Activated naive CD8-positive, alpha-beta T cell treated with anti-CD3 and anti-CD28 coated beads, Interleukin-2, amount 10 ng/mL, durations not matched to agents 7 days and 5 days (primary cell): ENCODE measurements around the gene TSR3. TPM values are rescaled to one million over a fixed set of nuclear protein-coding genes. Genes with fewer than 3 reads are reported as not detected.

Experiments used
- ATAC-seq: fragments of 150-1000 bp; cut with Tn5 transposase; one replicate; pipeline ENCODE4 v1.10.0; 2021; ENCODE audit warnings: low read depth, moderate library complexity
- POLR2A ChIA-PET: fragments of 350-600 bp; sonication (Branson Sonifier 250); formaldehyde crosslinking; loops from one replicate; lab custom pipeline; 2021; ENCODE audit warnings: antibody characterized with exemption; lab: Charles Lee
- DNase-seq: peaks from one replicate; pipeline ENCODE4 v3.0.0; 2021
- H3K27ac Mint-ChIP-seq: one replicate; pipeline ENCODE4 v1.8.0; 2022; ENCODE audit warnings: mild to moderate bottlenecking, mixed read lengths
- H3K27me3 Mint-ChIP-seq: one replicate; pipeline ENCODE4 v1.8.0; 2022; ENCODE audit warnings: mild to moderate bottlenecking, moderate library complexity, mixed read lengths
- H3K36me3 Mint-ChIP-seq: one replicate; pipeline ENCODE4 v1.8.0; 2021; ENCODE audit warnings: mild to moderate bottlenecking, mixed read lengths
- H3K4me1 Mint-ChIP-seq: one replicate; pipeline ENCODE4 v1.8.0; 2021; ENCODE audit warnings: mixed read lengths
- H3K4me3 Mint-ChIP-seq: one replicate; pipeline ENCODE4 v1.8.0; 2022; ENCODE audit warnings: mild to moderate bottlenecking, moderate library complexity, mixed read lengths
- H3K9me3 Mint-ChIP-seq: one replicate; pipeline ENCODE4 v1.8.0; 2021; ENCODE audit warnings: mixed read lengths
- total RNA-seq, 2 experiments: library from RNA; stranded (reverse); gene quantifications; one replicate each; pipeline ENCODE4 v1.2.3, GENCODE V29; 2021

The TSR3 gene
- total RNA-seq, 2 experiments from 2014 or later, result 43.8 to 44.2 TPM

GRCh38 chr16:1372292-1372950 is 20.7 kb upstream of the TSR3 start:
- Mint-ChIP-seq H3K4me3 (no peak overlapping the region), H3K27ac (no peak overlapping the region), H3K4me1 (no peaks in the 10 kb centered on the region), H3K36me3 (no peaks in the 10 kb centered on the region), H3K9me3 (no peaks in the 10 kb centered on the region), H3K27me3 (no peaks in the 10 kb centered on the region)
- POLR2A ChIA-PET, result no interaction called here
- ATAC-seq (no peak), DNase-seq (no peak)

DNA sequence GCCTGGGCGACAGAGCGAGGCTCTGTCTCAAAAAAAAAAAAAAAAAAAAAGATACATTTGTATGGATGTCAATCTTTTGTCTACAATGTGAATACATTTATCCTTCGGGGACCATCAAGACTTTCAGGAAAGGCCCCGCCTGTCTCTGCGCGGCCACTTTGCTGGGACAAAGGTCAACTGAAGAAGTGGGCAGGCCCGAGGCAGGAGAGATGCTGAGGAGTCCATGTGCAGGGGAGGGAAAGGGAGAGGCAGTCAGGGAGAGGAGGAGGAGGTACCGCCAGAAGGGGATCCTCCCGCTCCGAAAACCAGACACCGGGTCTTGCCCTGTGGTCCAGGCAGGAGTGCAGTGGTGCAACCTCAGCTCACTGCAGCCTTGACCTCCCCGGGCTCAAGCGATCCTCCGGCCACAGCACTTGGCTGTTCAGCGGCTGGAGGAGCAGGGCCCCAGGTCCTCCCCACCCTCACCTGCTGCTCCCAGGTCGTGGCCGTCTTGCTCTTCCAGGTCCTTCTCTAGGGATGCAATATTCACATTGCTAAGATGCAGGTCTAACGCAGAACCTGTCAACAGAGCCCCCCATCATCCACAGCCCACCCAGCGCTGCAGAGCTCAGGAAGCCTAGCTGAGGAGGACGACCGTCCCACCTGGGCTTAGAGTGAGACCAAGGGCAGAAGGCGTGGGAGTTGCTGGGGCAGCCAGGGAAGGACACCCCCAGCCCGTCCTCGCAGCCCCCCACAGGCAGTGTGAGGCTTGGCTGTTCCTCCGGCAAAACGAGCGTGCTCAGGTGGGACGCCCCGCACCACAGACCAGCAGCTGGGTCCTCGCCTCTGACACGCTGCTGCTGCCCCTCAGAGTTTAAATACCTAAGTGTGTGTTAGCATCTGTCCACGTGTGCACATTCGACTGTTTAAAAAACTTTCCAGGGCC is 19.6 kb upstream of the TSR3 start:
- Mint-ChIP-seq H3K9me3 (no peaks in the 10 kb centered on the region), H3K36me3 (no peaks in the 10 kb centered on the region), H3K4me3 (no peak overlapping the region), H3K27ac (no peak overlapping the region), H3K4me1 (no peaks in the 10 kb centered on the region), H3K27me3 (no peaks in the 10 kb centered on the region)
- no peak for ATAC-seq
- POLR2A ChIA-PET, result no interaction called here
- DNase-seq, result no peak

- no peaks in the 10 kb centered on the region for H3K9me3 Mint-ChIP-seq
- DNase-seq (no peak), ATAC-seq (no peak)
- H3K36me3 Mint-ChIP-seq, result no peaks in the 10 kb centered on the region
- H3K4me1 Mint-ChIP-seq, result peaks cover 1% of the 10 kb centered on the region
- H3K27ac Mint-ChIP-seq, result no peak overlapping the region
- POLR2A ChIA-PET, result no interaction called here
- no peaks in the 10 kb centered on the region for H3K27me3 Mint-ChIP-seq
- H3K4me3 Mint-ChIP-seq, result no peak overlapping the region
These were observed 16.0 kb upstream of the TSR3 start for GRCh38 chr16:1367486-1368174.

DNA sequence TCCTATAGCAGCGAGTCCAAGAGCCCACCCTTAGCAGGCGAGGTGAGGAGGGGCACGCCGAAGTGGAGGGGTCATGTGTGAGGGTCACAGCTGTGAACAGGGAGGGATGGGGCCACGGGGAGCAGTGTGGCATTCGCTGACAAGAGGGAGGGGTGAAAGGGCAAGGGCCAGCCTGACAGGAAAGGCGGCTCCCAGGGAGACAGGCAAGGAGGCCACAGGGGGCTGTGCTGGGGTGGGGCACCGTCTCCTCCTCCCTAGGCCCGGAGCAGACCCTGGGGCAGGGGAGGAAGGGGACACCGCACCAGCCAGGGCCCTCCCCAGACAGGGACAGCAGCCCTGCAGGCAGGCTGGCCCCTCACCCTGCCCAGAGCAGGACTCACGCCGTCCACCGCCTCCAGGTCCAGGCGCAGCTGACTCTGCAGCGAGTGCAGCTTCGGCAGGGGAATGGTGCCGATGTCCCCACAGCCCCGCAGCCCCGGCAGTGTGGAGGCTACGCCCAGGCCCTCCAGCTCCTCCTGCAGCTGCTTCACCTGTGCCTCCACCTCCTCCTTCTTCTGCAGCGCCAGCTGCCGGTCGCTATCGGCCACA is 15.1 kb upstream of the TSR3 start:
- Mint-ChIP-seq H3K27me3 (no peaks in the 10 kb centered on the region), H3K9me3 (no peaks in the 10 kb centered on the region), H3K27ac (no peak overlapping the region), H3K4me3 (no peak overlapping the region), H3K36me3 (no peaks in the 10 kb centered on the region), H3K4me1 (peaks cover 1% of the 10 kb centered on the region)
- ATAC-seq (no peak), DNase-seq (no peak)
- POLR2A ChIA-PET, result no interaction called here

DNA sequence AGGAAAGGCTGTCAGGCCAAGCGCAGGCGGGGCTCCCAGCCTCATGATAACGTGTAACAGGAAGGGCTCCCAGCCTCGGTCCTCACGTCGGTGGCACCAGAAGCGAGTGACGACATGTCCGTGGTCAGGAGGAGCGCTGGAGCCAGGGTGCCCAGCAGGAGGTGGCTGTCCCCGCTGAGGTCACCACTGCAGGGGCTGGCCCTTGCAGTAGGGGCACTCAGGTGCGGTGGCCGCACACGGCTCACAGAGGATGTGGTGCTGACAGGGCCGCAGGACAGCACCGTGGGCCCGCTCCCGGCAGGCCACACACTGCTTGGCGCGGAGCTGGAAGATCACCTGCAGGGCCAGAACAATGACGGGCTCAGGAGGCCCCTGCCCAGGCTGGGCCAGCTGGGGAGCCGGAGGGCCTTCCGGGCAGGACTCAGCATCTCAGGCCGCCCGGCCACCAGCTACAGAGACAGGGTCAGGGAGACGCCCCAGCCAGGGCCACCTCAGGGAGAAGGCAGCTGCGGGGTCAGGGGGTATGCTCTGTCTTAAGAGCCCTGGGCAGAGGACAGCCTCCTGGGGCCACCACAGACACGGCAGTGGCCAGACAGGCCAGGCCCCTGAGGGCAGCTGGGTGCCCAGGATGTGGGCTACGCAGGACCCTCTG is 14.5 kb upstream of the TSR3 start:
- ATAC-seq (no peak), DNase-seq (no peak)
- Mint-ChIP-seq H3K36me3 (no peaks in the 10 kb centered on the region), H3K27me3 (no peaks in the 10 kb centered on the region), H3K4me1 (peaks cover 1% of the 10 kb centered on the region), H3K9me3 (no peaks in the 10 kb centered on the region), H3K27ac (no peak overlapping the region), H3K4me3 (no peak overlapping the region)
- POLR2A ChIA-PET, result interaction anchor here (1.0 kb wide), 1 partner anchor 30 kb away, joined by 3 read pairs; no protein-coding TSS in a partner anchor

GRCh38 chr16:1364510-1364909 is 12.8 kb upstream of the TSR3 start:
- Mint-ChIP-seq H3K36me3 (no peaks in the 10 kb centered on the region), H3K27me3 (no peaks in the 10 kb centered on the region), H3K4me1 (peaks cover 1% of the 10 kb centered on the region), H3K4me3 (no peak overlapping the region), H3K9me3 (no peaks in the 10 kb centered on the region), H3K27ac (no peak overlapping the region)
- no peak for ATAC-seq
- POLR2A ChIA-PET, result no interaction called here
- DNase-seq, result no peak

GRCh38 chr16:1363501-1364041 is 11.9 kb upstream of the TSR3 start:
- Mint-ChIP-seq H3K27ac (no peak overlapping the region), H3K36me3 (no peaks in the 10 kb centered on the region), H3K9me3 (no peaks in the 10 kb centered on the region), H3K4me3 (no peak overlapping the region), H3K4me1 (peaks cover 1% of the 10 kb centered on the region), H3K27me3 (no peaks in the 10 kb centered on the region)
- peak; percentile 93 for ATAC-seq
- DNase-seq, result peak; percentile 86
- POLR2A ChIA-PET, result interaction anchor here (1.0 kb wide), 1 partner anchor 58 kb away, joined by 3 read pairs; no protein-coding TSS in a partner anchor

- no peaks in the 10 kb centered on the region for H3K27me3 Mint-ChIP-seq
- H3K4me1 Mint-ChIP-seq, result peaks cover 3% of the 10 kb centered on the region
- DNase-seq (no peak), ATAC-seq (no peak)
- POLR2A ChIA-PET, result interaction anchor here (1.0 kb wide), 1 partner anchor 59 kb away, joined by 3 read pairs; no protein-coding TSS in a partner anchor
- no peaks in the 10 kb centered on the region for H3K9me3 Mint-ChIP-seq
- no peak overlapping the region for H3K4me3 Mint-ChIP-seq
- no peaks in the 10 kb centered on the region for H3K36me3 Mint-ChIP-seq
- H3K27ac Mint-ChIP-seq, result no peak overlapping the region
These were observed 11.1 kb upstream of the TSR3 start for GRCh38 chr16:1362807-1363206.

DNA sequence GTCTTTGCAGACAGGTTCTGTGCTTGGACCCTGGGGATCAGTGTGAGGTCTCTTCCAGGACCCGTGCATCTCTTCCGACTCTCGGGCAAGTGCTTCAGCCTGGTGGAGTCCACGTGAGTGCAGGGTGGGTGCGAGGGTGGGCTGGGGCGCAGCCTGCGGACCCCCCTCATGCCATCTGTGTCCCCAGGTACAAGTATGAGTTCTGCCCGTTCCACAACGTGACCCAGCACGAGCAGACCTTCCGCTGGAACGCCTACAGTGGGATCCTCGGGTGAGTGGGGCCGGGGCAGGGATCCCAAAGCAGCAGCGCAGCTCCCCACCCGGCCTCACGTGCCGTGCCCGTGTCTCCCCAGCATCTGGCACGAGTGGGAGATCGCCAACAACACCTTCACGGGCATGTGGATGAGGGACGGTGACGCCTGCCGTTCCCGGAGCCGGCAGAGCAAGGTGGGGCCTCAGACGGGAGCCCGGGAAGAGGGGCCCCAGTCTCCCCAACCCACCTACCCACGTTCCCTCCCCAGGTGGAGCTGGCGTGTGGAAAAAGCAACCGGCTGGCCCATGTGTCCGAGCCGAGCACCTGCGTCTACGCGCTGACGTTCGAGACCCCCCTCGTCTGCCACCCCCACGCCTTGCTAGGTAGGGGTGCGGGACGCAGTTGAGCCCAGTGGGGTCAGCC is 10.1 kb upstream of the TSR3 start:
- H3K36me3 Mint-ChIP-seq, result no peaks in the 10 kb centered on the region
- POLR2A ChIA-PET, result no interaction called here

GRCh38 chr16:1357906-1358566 is 6.4 kb upstream of the TSR3 start:
- ATAC-seq, result no peak
- Mint-ChIP-seq H3K4me1 (peaks cover 11% of the 10 kb centered on the region), H3K27ac (no peak overlapping the region), H3K36me3 (no peaks in the 10 kb centered on the region), H3K27me3 (no peaks in the 10 kb centered on the region), H3K4me3 (no peak overlapping the region), H3K9me3 (no peaks in the 10 kb centered on the region)
- POLR2A ChIA-PET, result no interaction called here
- no peak for DNase-seq

More for the DNA sequence above, 10.1 kb upstream of the TSR3 start:
- no peaks in the 10 kb centered on the region for H3K9me3 Mint-ChIP-seq
- H3K27ac Mint-ChIP-seq, result no peak overlapping the region
- ATAC-seq, result no peak
- H3K4me3 Mint-ChIP-seq, result no peak overlapping the region
- H3K4me1 Mint-ChIP-seq, result peaks cover 3% of the 10 kb centered on the region
- no peak for DNase-seq
- H3K27me3 Mint-ChIP-seq, result no peaks in the 10 kb centered on the region

DNA sequence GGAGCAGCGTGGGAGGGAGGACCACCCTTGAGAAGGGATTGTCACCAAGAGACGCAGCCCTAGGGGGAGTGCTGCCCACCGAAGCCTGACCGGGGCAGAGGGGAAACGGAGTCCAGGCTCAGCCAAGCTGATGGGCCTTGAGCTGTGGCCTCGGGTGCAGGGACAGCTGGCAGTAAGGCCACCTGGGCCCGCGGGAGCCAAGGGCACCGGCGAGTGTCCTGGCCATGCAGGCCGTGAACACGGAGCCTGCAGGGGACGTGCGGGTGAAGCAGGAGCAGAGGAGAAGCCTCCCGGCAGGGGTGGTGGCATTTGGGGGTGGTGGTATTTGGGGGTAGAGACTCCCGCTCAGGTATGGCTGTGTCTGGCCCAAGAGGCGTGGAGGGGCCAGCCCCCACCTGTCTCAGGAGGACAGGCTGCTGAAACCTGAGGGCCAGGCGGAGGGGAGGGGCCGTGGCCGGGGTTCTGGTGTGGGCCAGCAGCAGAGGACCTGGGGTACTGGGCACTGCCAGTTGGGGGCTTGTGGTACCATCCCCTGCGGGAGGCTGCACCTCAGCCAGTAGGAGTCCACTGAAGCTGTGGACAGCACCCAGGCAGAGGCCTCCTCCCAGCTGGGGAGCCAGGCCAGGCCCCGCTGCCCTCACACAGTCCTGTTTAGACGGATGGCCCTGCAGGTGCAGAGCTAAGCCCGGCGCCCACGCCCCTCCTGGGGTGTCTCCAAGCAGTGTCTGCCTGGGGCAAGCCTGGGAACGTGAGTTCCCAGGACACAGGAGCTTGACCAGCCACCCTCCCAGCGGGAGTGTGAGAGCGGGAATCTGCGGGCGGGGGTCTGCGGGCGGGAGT is 4.6 kb upstream of the TSR3 start:
- no peak overlapping the region for H3K27ac Mint-ChIP-seq
- ATAC-seq, result no peak

More for the DNA sequence above, 4.6 kb upstream of the TSR3 start:
- POLR2A ChIA-PET, result interaction anchor here (0.5 kb wide), 1 partner anchor 65 kb away, joined by 5 read pairs; no protein-coding TSS in a partner anchor
- Mint-ChIP-seq H3K4me3 (no peak overlapping the region), H3K36me3 (no peaks in the 10 kb centered on the region), H3K9me3 (no peaks in the 10 kb centered on the region), H3K27me3 (no peaks in the 10 kb centered on the region), H3K4me1 (peaks cover 17% of the 10 kb centered on the region)
- no peak for DNase-seq
